PC-3 (cell line): ENCODE data around the gene PLIN3. TPM values are rescaled to one million over a fixed set of nuclear protein-coding genes. Genes with fewer than 3 reads are reported as not detected.
A peak's percentile ranks its signal among the peaks of the same experiment; 100 is the strongest.

ENCODE experiments used
- ATAC-seq: fragments of 200-7000 bp; cut with Tn5 transposase; 2 replicates; pipeline ENCODE4 v1.9.1; 2020; ENCODE audit warnings: mild to moderate bottlenecking, moderate library complexity
- BruUV-seq: library from RNA; stranded (reverse); fragments of 400-500 nt; replicated peaks from 2 replicates; lab custom pipeline; 2021; lab: Mats Ljungman, UMichigan
- CTCF ChIA-PET: fragments of 300-600 bp; sonication (Branson Sonifier 250); formaldehyde crosslinking; loops from one replicate; lab custom pipeline; 2022; ENCODE audit warnings: antibody characterized with exemption; lab: Charles Lee
- POLR2A ChIA-PET: fragments of 300-600 bp; sonication (Branson Sonifier 250); formaldehyde crosslinking; loops from one replicate; lab custom pipeline; 2022; ENCODE audit warnings: antibody characterized with exemption; ENCODE audit not compliant: unreplicated experiment; lab: Charles Lee
- DNase-seq: peaks from one replicate; pipeline ENCODE4 v3.0.0-alpha.2; 2015
- H2AFZ ChIP-seq: fragments of 300-600 bp; sonication (generic); 2 replicates; pipeline ENCODE4 v1.6.0; 2016; ENCODE audit warnings: antibody characterized with exemption, low read length
- H3F3A ChIP-seq: fragments of 300-600 bp; sonication (generic); one replicate; pipeline ENCODE4 v1.6.0; 2017; ENCODE audit warnings: antibody characterized with exemption, low read length, control low read depth, mild to moderate bottlenecking; ENCODE audit not compliant: unreplicated experiment
- H3K27ac ChIP-seq: fragments of 300-600 bp; sonication (generic); 2 replicates; pipeline ENCODE4 v1.5.1; 2016; ENCODE audit warnings: mild to moderate bottlenecking, low read length
- H3K27me3 ChIP-seq: fragments of 300-600 bp; sonication (generic); 2 replicates; pipeline ENCODE4 v1.6.1; 2016; ENCODE audit warnings: low read length, mixed read lengths
- H3K36me3 ChIP-seq: fragments of 300-600 bp; sonication (generic); 2 replicates; pipeline ENCODE4 v1.6.1; 2016; ENCODE audit warnings: low read depth, mixed run types, low read length, mixed read lengths
- H3K4me1 ChIP-seq: fragments of 300-600 bp; sonication (generic); 2 replicates; pipeline ENCODE4 v1.5.1; 2016; ENCODE audit warnings: low read length; ENCODE audit not compliant: insufficient read depth
- H3K4me2 ChIP-seq: fragments of 300-600 bp; sonication (generic); 2 replicates; pipeline ENCODE4 v1.6.0; 2016; ENCODE audit warnings: low read length
- H3K4me3 ChIP-seq: fragments of 300-600 bp; sonication (generic); 2 replicates; pipeline ENCODE4 v1.5.1; 2016; ENCODE audit warnings: mild to moderate bottlenecking, low read length, mixed read lengths
- H3K79me2 ChIP-seq: fragments of 300-600 bp; sonication (generic); 2 replicates; pipeline ENCODE4 v1.6.1; 2017; ENCODE audit warnings: low read length, mixed read lengths
- H3K9ac ChIP-seq: fragments of 300-600 bp; sonication (generic); 2 replicates; pipeline ENCODE4 v1.6.0; 2016; ENCODE audit warnings: mild to moderate bottlenecking, low read length
- H3K9me2 ChIP-seq: fragments of 300-600 bp; sonication (generic); replicated peaks from 2 replicates; pipeline ENCODE4 v1.6.1; 2016; ENCODE audit warnings: mixed run types, low read length, mixed read lengths
- H3K9me3 ChIP-seq: fragments of 300-600 bp; sonication (generic); 2 replicates; pipeline ENCODE4 v1.6.1; 2016; ENCODE audit warnings: low read length, mixed read lengths
- H4K20me1 ChIP-seq: fragments of 300-600 bp; sonication (generic); 2 replicates; pipeline ENCODE4 v1.6.1; 2016; ENCODE audit warnings: low read length, mixed read lengths
- EZH2 ChIP-seq: fragments of 300-600 bp; sonication (generic); IDR thresholded peaks from one replicate; pipeline ENCODE4 v1.6.1; 2017; ENCODE audit warnings: antibody characterized with exemption, mild to moderate bottlenecking, low read length; ENCODE audit not compliant: unreplicated experiment
- EZH2phosphoT487 ChIP-seq: fragments of 300-600 bp; sonication (generic); IDR thresholded peaks from 2 replicates; pipeline ENCODE4 v1.6.1; 2018; ENCODE audit warnings: mild to moderate bottlenecking, antibody characterized with exemption, low read length, borderline replicate concordance
- intact Hi-C: fragments of 100-400 bp; cut with micrococcal nuclease; formaldehyde crosslinking; loops from 2 replicates; pipeline ENCODE4 v1.9.0; 2023
- total RNA-seq: library from RNA; depleted of rRNA; stranded (reverse); fragments of >200 nt; gene quantifications from 2 replicates; pipeline ENCODE4 v1.2.3, GENCODE V29; 2014
- TF ChIP-seq, protein P1 (sequence below): fragments of 300-600 bp; sonication (generic); conservative IDR thresholded peaks from 2 replicates; pipeline ENCODE4 v1.5.1; 2017; ENCODE audit warnings: antibody characterized with exemption, low read depth, mild to moderate bottlenecking, low read length

PLIN3 gene
- total RNA-seq, 1 experiment from 2014 or later, result 136 TPM

DNA sequence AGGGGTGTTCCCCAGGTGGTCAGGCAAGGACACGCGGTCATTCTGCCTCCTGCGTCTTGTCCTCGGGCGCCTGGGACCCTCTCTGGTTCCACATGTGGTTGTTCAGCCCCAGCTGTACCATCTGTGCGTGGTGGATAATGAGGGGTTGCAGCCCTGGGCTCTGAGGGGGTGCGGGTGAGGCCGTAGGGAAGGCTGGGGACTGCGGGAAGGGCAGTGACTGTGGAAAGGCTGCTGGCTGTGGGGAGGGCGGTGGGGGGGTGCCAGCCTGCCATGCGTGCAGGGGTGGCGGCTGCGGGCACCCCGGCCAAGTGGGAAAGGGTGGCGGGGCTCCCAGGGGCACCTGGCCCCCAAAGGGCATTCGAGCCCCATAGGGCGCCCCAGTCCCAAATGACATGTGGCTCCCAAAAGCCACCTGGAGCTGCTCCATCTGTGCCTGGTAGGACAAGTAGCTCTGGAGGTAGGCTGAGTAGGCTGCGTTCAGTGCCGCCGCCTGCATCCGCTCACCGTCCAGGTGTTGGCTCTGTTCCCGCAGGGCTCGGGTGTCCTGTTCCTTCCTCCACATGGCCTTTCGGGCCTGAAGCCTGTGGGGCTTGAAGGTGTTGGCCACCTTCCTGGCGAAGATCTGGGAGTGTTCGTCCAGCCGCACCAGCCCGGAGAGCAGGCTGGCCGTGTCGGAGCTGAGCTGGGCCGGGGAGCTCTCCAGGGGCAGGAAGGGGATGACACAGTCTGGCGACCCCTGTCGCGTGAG is 51.1 kb downstream of the PLIN3 start:
- no peak overlapping the region for H3K4me2 ChIP-seq
- no TSS peak for BruUV-seq
- POLR2A ChIA-PET, result interaction anchor here (0.6 kb wide), 1 partner anchor 16 kb away, joined by 11 read pairs; no protein-coding TSS in a partner anchor

DNA sequence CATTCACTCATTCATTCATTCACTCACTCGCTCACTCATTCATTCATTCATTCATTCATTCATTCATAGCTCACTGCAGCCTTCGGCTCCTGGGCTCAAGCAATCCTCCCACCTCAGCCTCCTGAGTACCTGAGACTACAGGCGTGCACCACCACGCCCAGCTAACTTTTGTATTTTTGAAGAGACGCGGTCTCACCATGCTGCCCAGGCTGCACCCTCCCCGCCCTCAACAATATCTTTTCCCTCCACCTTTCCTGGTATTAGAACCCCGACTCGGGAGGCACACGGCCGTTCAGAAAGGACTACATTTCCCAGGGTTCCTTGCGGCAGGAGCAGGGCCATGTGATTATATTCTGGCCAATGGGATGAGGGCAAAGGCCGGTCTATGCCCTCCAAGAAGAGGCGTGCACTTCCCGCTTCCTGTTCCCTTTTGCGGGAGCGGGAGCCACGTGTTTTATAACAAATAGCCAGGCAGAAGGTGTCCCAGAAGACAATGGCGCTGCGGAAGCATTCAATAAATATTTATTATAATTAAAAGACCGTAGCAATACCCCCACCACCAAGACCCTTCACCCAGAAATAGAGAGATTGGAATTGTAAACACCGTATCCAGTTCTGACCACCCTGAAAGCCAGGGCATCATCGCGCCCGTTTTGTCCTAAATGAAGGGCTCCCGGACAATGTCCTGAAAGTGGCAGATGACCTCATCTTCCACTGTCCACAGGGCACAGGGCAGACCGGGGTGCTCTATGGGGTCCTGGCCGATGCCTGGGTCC is 51.9 kb downstream of the PLIN3 start:
- Histone ChIP-seq H3F3A (peaks cover 3% of the 10 kb centered on the region), H3K27me3 (no peaks in the 10 kb centered on the region), H3K4me1 (peaks cover 16% of the 10 kb centered on the region), H3K9ac (peak overlapping the region; percentile 24), H2AFZ (peak overlapping the region; percentile 57), H3K9me3 (no peaks in the 10 kb centered on the region), H3K4me2 (peak overlapping the region; percentile 57), H3K79me2 (no peaks in the 10 kb centered on the region), H3K4me3 (peak overlapping the region; percentile 21; the same call in 1 of the 2 replicates), H3K9me2 (no peaks in the 10 kb centered on the region), H4K20me1 (no peaks in the 10 kb centered on the region), H3K36me3 (peaks cover 27% of the 10 kb centered on the region), H3K27ac (peak overlapping the region; percentile 15; the same call in 1 of the 2 replicates)
- ATAC-seq (peak; percentile 59), DNase-seq (peak; percentile 93)
- POLR2A ChIA-PET, result no interaction called here
- no peak for TF ChIP-seq EZH2phosphoT487
- TF ChIP-seq, protein P1, sequence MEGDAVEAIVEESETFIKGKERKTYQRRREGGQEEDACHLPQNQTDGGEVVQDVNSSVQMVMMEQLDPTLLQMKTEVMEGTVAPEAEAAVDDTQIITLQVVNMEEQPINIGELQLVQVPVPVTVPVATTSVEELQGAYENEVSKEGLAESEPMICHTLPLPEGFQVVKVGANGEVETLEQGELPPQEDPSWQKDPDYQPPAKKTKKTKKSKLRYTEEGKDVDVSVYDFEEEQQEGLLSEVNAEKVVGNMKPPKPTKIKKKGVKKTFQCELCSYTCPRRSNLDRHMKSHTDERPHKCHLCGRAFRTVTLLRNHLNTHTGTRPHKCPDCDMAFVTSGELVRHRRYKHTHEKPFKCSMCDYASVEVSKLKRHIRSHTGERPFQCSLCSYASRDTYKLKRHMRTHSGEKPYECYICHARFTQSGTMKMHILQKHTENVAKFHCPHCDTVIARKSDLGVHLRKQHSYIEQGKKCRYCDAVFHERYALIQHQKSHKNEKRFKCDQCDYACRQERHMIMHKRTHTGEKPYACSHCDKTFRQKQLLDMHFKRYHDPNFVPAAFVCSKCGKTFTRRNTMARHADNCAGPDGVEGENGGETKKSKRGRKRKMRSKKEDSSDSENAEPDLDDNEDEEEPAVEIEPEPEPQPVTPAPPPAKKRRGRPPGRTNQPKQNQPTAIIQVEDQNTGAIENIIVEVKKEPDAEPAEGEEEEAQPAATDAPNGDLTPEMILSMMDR, result no peak
- TF ChIP-seq EZH2, result no peak
- CTCF ChIA-PET, result no interaction called here
- intact Hi-C loops, result no loop called here
- BruUV-seq, result no TSS peak

More for the DNA sequence above, 51.1 kb downstream of the PLIN3 start:
- ATAC-seq (no peak), DNase-seq (no peak)
- H2AFZ ChIP-seq, result peak overlapping the region; percentile 57
- H3K4me3 ChIP-seq, result no peak overlapping the region
- peak overlapping the region; percentile 15; the same call in 1 of the 2 replicates for H3K27ac ChIP-seq
- H3K36me3 ChIP-seq, result peaks cover 27% of the 10 kb centered on the region
- TF ChIP-seq, protein P1, result no peak
- TF ChIP-seq EZH2 (no peak), EZH2phosphoT487 (no peak)
- no peaks in the 10 kb centered on the region for H4K20me1 ChIP-seq
- intact Hi-C loops, result no loop called here
- H3K9me2 ChIP-seq, result no peaks in the 10 kb centered on the region
- H3K9ac ChIP-seq, result peak overlapping the region; percentile 24
- H3K4me1 ChIP-seq, result peaks cover 16% of the 10 kb centered on the region
- H3K79me2 ChIP-seq, result no peaks in the 10 kb centered on the region
- H3K27me3 ChIP-seq, result no peaks in the 10 kb centered on the region
- no peaks in the 10 kb centered on the region for H3K9me3 ChIP-seq
- peaks cover 3% of the 10 kb centered on the region for H3F3A ChIP-seq
- CTCF ChIA-PET, result no interaction called here
